Fibroblast of skin of back (primary cell): ENCODE data around the gene SARDH.
"Not testable (repeated sequence)": the region's sequence is repeated elsewhere in the genome, so short reads cannot be mapped to it uniquely, and the experiment has no call there.

ENCODE experiments used
- DNase-seq: peaks from one replicate; pipeline ENCODE4 v3.0.0-alpha.2; 2013

Gene SARDH

GRCh38 chr9:133641861-133642595, 96.1 kb downstream of the SARDH start:
- no peak for DNase-seq

- no peak for DNase-seq
Measured at GRCh38 chr9:133641396-133641655, 96.8 kb downstream of the SARDH start.

- no peak for DNase-seq
Measured at GRCh38 chr9:133640580-133641395, 97.4 kb downstream of the SARDH start.

- DNase-seq: no peak
Measured at GRCh38 chr9:133640160-133640559, 98.0 kb downstream of the SARDH start.

GRCh38 chr9:133639613-133640012, 98.5 kb downstream of the SARDH start:
- DNase-seq: no peak

- no peak for DNase-seq
Measured at GRCh38 chr9:133638711-133639110, 99.4 kb downstream of the SARDH start.

- no peak for DNase-seq
Measured at GRCh38 chr9:133638076-133638475, 100.1 kb downstream of the SARDH start.

- no peak for DNase-seq
Measured at GRCh38 chr9:133637451-133638055, 100.6 kb downstream of the SARDH start.

GRCh38 chr9:133636902-133637301, 101.2 kb downstream of the SARDH start:
- DNase-seq: no peak

- no peak for DNase-seq
Measured at GRCh38 chr9:133635533-133636531, 102.3 kb downstream of the SARDH start, which contains the start of gene DBH. DBH (plus strand) TSS chr9:133636363; CDS start chr9:133636372, 9 bp downstream.

GRCh38 chr9:133635098-133635497, 103.1 kb downstream of the SARDH start:
- DNase-seq: no peak

- DNase-seq: no peak
Measured at GRCh38 chr9:133634081-133634691, 104.0 kb downstream of the SARDH start.

GRCh38 chr9:133633681-133634080, 104.5 kb downstream of the SARDH start:
- no peak for DNase-seq

- DNase-seq: no peak
Measured at GRCh38 chr9:133632806-133633680, 105.1 kb downstream of the SARDH start.

- no peak for DNase-seq
Measured at GRCh38 chr9:133631111-133631510, 107.0 kb downstream of the SARDH start.

GRCh38 chr9:133629221-133630110, 108.7 kb downstream of the SARDH start:
- no peak for DNase-seq

- DNase-seq: no peak
Measured at GRCh38 chr9:133628766-133629165, 109.4 kb downstream of the SARDH start.

- no peak for DNase-seq
Measured at GRCh38 chr9:133627341-133627740, 110.8 kb downstream of the SARDH start.

GRCh38 chr9:133626008-133626407, 112.1 kb downstream of the SARDH start:
- DNase-seq: not testable (repeated sequence)

GRCh38 chr9:133622555-133622954, 115.6 kb downstream of the SARDH start:
- DNase-seq: no peak
